Amniotic stem cell (primary cell): ENCODE data around the gene PLEKHG7.
"Not testable (repeated sequence)": the region's sequence is repeated elsewhere in the genome, so short reads cannot be mapped to it uniquely, and the experiment has no call there.

Experiments used
- DNase-seq: peaks from one replicate; lab custom pipeline; 2025; lab: John Stamatoyannopoulos, UW

The PLEKHG7 gene

GRCh38 chr12:92753976-92754885, 51.4 kb downstream of the PLEKHG7 start:
- no peak for DNase-seq

GRCh38 chr12:92756898-92757596, 54.3 kb downstream of the PLEKHG7 start:
- DNase-seq = no peak

- DNase-seq = no peak
Observed at GRCh38 chr12:92757597-92758121, 54.9 kb downstream of the PLEKHG7 start.

GRCh38 chr12:92759634-92760268, 57.0 kb downstream of the PLEKHG7 start:
- DNase-seq = peak; percentile 74

- DNase-seq = no peak
Observed at GRCh38 chr12:92762773-92763172, 60.0 kb downstream of the PLEKHG7 start.

GRCh38 chr12:92764831-92765230, 62.0 kb downstream of the PLEKHG7 start:
- DNase-seq = no peak

- no peak for DNase-seq
Observed at GRCh38 chr12:92765871-92766270, 63.1 kb downstream of the PLEKHG7 start.

- DNase-seq = no peak
Observed at GRCh38 chr12:92769124-92769901, 66.5 kb downstream of the PLEKHG7 start.

- DNase-seq = no peak
Observed at GRCh38 chr12:92771001-92771400, 68.2 kb downstream of the PLEKHG7 start.

GRCh38 chr12:92775416-92775815, 72.6 kb downstream of the PLEKHG7 start:
- DNase-seq = no peak

GRCh38 chr12:92778525-92778924, 75.7 kb downstream of the PLEKHG7 start:
- DNase-seq = no peak

- DNase-seq = no peak
Observed at GRCh38 chr12:92779902-92780301, 77.1 kb downstream of the PLEKHG7 start.

- DNase-seq = no peak
Observed at GRCh38 chr12:92784356-92784755, 81.6 kb downstream of the PLEKHG7 start.

- DNase-seq = no peak
Observed at GRCh38 chr12:92784797-92785562, 82.2 kb downstream of the PLEKHG7 start.

- no peak for DNase-seq
Observed at GRCh38 chr12:92785563-92785950, 82.8 kb downstream of the PLEKHG7 start.

GRCh38 chr12:92786045-92786444, 83.3 kb downstream of the PLEKHG7 start:
- no peak for DNase-seq

GRCh38 chr12:92794356-92794755, 91.6 kb downstream of the PLEKHG7 start:
- not testable (repeated sequence) for DNase-seq

- no peak for DNase-seq
Observed at GRCh38 chr12:92794814-92795213, 92.0 kb downstream of the PLEKHG7 start.

- DNase-seq = no peak
Observed at GRCh38 chr12:92796650-92797049, 93.9 kb downstream of the PLEKHG7 start.

GRCh38 chr12:92802906-92803305, 100.1 kb downstream of the PLEKHG7 start:
- no peak for DNase-seq

- no peak for DNase-seq
Observed at GRCh38 chr12:92803903-92804302, 101.1 kb downstream of the PLEKHG7 start.
